GM12891 (cell line): Measurements from ENCODE around the gene SNRPA.

Experiments
- POLR2A ChIP-seq: IDR thresholded peaks from 2 replicates; pipeline ENCODE4 v1.6.1; 2011; ENCODE audit warnings: low read depth, low read length, control low read depth
- POLR2AphosphoS5 ChIP-seq: IDR thresholded peaks from 2 replicates; pipeline ENCODE4 v1.6.1; 2011; ENCODE audit warnings: low read depth, low read length, control low read depth
- TAF1 ChIP-seq: IDR thresholded peaks from 2 replicates; pipeline ENCODE4 v1.6.1; 2011; ENCODE audit warnings: low read depth, low read length, control low read depth

DNA sequence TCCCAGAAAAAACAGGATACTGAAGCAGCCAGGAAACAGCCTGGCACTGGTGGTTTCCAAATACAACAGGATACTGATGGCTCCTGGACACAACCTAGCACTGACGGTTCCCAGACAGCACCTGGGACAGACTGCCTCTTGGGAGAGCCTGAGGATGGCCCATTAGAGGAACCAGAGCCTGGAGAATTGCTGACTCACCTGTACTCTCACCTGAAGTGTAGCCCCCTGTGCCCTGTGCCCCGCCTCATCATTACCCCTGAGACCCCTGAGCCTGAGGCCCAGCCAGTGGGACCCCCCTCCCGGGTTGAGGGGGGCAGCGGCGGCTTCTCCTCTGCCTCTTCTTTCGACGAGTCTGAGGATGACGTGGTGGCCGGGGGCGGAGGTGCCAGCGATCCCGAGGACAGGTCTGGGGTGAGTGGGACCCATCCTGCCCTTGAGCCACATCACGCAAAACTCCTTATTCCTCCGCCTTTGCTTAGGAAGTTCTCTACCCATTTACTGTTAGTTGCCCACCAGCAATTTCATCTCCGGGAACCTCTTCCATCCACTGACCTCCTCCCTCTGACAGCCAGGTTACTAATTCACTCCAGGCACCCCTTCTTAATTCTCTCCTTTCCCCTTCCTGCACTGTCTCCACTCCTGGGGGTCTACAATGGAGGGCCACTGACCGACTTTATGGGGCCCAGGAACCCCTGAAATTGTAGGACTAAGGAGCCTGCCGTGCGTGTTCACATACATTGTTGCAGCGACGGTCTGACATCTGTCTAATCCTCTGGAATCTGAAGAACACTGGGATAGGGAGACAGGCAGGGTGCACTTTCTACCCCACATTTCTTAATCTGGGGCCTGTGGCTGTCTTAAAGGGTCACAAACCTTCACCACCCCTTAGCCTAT is 32.9 kb upstream of the SNRPA start:
- TF ChIP-seq POLR2A (no peak), POLR2AphosphoS5 (no peak), TAF1 (no peak)
